HG03521 (cell line): Measurements from ENCODE around the gene ZNF778.
"Not testable (repeated sequence)": the region's sequence is repeated elsewhere in the genome, so short reads cannot be mapped to it uniquely, and the experiment has no call there.

Source experiments
- ATAC-seq: cut with Tn5 transposase; IDR thresholded peaks from one replicate; pipeline ENCODE4 v1.9.1; 2021; ENCODE audit warnings: mild to moderate bottlenecking, moderate library complexity; ENCODE audit not compliant: unreplicated experiment

Gene ZNF778

DNA sequence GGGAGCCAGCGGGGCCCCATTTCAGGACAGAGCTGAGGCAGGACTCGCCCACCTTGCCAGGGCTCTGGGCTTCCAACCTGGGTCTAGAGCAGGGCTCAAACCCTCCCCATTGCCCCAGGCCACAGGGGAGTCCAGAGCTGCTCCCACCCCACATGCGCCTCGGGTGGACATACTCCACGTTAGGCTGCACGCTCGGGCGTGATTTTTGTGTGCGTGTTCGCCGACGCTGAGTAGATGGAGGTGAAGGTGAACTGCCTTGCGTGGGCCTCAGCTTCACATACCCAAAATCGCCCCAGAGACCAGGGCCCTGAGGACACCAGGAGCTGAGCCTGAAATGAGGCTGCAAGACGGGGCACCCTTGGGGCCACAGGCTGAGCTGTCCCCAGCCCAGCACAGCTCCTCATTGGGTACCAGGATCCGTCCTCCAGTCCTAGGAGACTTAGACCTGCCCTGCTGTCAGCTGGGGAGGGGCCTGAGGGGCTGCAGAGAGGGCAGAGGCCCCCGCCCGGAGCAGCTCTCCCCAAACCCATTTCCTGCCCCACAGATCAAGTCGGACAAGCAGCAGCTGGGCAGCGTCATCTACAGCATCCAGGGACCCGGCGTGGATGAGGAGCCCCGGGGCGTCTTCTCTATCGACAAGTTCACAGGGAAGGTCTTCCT is 37.7 kb upstream of the ZNF778 start:
- no peak for ATAC-seq

DNA sequence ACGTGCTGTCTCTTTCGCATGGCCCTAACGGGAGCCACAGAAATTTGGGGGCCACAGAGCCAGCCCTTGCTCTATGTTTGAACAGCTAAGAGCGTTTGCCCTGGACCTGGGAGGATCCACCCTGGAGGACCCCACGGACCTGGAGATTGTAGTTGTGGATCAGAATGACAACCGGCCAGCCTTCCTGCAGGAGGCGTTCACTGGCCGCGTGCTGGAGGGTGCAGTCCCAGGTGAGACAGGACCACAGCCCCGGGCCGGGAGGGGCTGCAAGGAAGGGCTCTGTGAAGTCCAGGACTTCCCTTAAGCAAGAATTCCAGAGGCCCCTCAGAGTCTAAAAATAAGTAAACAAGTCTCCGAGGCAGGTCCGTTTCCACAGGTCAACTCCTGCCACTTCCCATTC is 34.0 kb upstream of the ZNF778 start:
- no peak for ATAC-seq

DNA sequence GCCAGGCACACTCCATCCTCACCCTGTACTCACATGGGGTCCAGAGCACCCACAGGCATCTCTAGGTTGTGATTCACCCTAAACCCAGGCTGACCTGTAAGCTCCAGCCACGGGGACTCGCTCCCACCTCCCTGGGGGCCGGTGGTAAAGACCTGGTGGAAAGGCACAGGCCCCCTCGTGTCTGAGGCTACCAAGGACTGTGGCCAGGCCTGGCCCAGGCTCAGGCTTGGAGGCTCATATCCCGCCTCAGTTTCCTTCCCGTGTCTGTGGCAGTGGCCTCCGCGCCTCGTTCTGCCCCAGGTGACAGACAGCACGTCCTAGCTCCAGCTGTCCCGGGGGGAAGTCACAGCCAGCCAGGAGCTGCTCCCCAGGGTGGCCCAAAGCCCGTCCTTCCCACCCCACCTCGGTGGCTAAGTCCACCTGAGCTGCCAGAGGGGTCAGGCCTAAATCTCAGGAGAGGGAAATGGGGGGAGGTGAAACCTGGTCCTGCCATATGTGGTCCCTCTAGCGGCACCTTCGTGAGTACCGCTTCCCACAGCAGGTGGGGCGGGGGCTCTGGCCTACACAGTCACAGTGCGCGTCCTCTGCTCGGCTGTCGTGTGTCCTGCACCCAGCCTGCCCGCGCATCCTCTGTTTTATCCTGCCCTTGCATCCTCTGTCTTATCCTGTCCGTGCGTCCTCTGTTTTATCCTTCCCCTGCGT is 33.4 kb upstream of the ZNF778 start:
- ATAC-seq: no peak

DNA sequence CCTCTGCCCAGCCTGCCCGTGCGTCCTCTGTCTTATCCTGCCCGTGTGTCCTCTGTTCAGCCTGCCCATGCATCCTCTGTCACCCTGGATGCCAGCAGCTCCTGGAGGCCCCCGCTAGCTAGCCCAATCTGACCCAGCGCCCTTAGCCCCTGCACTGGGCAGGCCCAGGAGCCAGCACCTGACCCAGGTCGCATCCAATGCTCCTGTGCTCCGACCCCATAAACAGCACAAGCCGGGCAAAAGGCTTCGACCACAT is 32.9 kb upstream of the ZNF778 start:
- no peak for ATAC-seq

DNA sequence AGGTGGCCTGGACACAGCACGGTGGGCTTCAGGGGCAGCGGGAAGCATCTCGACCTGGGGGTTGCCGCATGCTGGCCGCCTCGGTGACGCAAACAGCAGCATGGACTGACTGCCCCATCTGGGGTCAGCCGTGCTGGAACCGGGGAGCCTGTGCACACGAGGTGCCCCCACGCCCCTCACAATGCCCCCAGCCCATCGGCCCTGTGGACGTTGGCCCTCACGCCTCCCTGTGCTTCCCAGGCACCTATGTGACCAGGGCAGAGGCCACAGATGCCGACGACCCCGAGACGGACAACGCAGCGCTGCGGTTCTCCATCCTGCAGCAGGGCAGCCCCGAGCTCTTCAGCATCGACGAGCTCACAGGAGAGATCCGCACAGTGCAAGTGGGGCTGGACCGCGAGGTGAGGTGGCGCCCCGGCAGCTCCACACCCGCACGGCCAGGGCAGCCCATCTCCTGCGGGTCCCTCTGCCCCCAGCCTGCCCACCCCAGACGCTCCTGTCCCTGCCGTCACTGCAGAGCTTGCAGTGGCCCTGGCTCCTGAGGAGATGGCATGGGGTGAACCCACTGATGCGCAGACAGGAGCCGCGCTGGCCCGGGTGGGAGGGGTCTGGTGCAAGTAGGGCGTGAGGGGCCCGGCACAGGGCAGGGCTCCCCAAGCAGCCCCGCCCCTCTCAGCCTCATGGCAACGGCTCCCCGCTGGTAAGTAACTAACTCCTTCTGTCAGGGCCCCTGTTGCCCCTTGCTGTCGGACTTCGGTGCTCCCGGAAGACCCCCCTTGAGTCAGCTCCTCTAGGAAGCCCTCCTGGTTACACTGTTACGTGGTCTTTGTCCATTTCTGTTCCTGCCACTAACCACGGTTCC is 32.3 kb upstream of the ZNF778 start:
- no peak for ATAC-seq

DNA sequence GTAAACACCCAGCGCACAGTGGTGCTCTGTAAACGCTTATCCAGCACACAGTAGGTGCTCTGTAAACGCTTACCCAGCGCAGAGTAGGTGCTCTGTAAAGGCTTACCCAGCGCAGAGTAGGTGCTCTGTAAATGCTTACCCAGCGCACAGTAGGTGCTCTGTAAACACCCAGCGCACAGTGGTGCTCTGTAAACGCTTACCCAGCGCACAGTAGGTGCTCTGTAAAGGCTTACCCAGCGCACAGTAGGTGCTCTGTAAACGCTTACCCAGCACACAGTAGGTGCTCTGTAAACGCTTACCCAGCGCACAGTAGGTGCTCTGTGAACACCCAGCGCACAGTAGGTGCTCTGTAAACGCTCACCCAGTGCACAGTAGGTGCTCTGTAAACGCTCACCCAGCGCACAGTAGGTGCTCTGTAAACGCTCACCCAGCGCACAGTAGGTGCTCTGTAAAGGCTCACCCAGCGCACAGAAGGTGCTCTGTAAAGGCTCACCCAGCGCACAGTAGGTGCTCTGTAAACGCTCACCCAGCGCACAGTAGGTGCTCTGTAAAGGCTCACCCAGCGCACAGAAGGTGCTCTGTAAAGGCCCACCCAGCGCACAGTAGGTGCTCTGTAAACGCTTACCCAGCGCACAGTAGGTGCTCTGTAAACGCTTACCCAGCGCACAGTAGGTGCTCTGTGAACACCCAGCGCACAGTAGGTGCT is 31.5 kb upstream of the ZNF778 start:
- ATAC-seq: not testable (repeated sequence)

DNA sequence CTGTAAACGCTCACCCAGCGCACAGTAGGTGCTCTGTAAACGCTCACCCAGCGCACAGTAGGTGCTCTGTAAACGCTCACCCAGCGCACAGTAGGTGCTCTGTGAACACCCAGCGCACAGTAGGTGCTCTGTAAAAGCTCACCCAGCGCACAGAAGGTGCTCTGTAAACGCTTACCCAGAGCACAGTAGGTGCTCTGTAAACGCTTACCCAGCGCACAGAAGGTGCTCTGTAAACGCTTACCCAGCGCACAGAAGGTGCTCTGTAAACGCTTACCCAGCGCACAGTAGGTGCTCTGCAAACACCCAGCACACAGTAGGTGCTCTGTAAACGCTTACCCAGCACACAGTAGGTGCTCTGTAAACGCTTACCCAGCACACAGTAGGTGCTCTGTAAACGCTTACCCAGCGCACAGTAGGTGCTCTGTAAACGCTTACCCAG is 30.9 kb upstream of the ZNF778 start:
- not testable (repeated sequence) for ATAC-seq

DNA sequence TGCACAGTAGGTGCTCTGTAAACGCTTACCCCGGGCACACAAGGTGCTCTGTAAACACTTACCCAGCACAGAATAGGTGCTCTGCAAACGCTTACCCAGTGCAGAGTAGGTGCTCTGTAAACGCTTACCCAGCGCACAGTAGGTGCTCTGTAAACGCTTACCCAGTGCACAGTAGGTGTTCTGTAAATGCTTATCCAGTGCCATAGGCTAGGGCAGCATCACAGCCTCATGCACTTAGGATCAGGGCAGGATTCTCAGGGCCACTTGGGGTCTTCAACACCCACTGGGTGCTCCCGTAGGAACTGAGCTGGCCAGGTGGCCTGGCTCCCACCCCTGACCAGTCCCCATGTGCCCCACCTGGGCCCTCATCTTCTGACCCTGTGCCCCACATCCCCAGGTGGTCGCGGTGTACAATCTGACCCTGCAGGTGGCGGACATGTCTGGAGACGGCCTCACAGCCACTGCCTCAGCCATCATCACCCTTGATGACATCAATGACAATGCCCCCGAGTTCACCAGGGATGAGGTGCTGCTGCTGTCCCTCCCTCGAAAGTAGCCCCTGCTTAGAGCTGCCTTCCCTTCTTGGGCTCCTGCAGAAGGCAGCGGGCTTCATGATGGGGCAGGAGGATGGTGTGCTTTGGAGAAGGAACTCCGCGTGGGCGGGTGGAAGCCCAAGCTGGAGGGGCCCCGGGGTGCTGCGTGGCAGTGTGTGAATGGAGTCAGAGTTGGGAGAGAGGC is 30.3 kb upstream of the ZNF778 start:
- ATAC-seq: no peak

DNA sequence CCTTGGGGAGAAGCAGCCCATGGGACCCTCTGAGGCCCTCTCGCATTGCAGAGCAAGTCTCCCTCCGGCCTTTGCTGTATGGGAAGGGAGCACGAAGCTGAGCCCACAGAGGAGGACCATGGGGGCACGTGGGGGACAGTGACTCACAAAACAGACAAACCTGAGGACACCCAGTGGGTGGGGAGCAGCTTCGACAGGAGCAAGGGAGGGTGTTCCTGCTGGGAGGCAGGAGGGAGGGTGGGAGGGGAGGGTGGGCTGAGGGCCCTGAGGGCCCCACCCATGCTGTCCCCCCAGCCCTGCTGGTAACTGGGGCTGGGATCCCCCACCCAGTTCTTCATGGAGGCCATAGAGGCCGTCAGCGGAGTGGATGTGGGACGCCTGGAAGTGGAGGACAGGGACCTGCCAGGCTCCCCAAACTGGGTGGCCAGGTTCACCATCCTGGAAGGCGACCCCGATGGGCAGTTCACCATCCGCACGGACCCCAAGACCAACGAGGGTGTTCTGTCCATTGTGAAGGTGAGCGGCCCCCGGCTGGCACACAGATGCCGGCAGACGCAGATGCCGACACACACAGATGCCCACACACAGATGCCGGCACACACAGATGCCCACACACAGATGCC is 29.6 kb upstream of the ZNF778 start:
- ATAC-seq: no peak

DNA sequence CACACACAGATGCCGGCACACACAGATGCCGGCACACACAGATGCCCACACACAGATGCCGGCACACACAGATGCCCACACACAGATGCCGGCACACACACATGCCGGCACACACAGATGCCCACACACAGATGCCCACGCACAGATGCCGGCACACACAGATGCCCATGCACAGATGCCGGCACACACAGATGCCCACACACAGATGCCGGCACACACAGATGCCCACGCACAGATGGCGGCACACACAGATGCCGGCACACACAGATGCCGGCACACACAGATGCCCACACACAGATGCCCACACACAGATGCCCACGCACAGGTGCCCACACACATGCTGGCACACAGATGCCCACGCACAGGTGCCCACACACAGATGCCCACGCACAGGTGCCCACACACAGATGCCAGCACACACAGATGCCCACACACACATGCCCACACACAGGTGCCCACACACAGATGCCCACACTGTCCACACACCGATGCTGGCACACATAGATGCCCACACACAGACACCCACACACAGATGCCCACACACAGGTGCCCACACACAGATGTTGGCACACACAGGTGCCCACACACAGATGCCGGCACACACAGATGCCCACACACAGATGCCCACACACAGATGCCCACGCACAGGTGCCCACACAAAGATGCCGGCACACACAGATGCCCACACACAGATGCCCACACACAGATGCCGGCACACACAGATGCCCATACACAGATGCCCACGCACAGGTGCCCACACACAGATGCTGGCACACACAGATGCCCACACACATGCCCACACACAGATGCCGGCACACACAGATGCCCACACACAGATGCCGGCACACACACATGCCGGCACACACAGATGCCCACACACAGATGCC is 28.8 kb upstream of the ZNF778 start:
- ATAC-seq: not testable (repeated sequence)

DNA sequence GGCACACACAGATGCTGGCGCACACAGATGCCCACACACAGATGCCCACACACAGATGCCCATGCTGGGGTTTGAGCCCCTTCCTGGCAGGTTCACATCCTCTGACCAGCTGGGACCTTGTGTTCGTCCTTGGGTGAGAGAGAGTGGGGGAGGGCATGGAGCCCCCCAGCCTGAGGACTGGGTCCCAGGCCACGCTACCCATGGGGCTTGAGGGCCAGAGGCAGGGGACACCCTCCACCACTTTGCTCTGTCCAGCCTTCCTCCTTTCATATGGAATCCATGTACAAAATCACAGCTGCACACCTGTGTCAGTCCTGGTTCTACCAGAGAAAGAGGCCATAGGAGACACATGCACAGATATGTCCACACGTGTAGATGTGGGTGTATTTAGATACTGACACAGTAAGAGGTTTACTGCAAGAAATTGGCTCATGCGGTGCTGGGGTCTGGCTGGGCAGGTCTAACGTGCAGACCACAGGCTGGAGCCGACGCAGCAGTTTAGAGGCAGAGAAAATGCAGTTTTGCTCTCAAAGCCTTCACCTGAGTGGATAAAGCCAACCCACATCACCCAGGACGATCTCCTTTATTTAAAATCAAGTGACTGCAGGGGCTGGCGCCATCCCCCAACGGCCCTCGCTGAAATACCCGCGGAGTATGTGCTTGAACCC is 28.0 kb upstream of the ZNF778 start:
- no peak for ATAC-seq

DNA sequence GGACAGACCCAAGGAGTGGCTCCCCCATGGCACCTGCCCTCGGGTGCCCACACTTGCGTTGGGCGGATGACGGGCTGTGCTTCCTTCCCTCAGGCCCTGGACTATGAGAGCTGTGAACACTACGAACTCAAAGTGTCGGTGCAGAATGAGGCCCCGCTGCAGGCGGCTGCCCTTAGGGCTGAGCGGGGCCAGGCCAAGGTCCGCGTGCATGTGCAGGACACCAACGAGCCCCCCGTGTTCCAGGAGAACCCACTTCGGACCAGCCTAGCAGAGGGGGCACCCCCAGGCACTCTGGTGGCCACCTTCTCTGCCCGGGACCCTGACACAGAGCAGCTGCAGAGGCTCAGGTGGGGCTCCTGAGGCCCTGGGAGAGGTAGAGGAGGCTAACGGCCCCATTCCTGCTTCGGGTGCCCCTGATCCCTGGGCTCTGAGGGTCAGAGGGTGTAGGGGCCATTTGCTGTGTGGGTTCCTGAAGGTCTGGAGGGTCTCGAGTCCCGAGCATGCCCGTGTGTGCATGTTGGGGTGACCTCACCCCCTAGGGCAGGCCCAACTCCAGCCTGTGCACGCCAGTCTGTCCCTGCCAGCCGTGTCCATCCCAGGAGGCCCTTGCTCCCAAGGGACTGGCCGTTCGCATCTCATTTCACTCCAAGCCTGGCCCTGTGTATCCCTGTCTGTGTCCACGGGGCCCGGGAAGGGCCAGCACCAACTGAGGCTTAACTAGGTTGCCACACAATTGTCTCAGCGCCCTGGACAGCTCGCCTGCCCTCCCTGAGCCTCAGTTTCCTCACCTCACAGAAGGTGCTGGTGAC is 27.1 kb upstream of the ZNF778 start:
- no peak for ATAC-seq

DNA sequence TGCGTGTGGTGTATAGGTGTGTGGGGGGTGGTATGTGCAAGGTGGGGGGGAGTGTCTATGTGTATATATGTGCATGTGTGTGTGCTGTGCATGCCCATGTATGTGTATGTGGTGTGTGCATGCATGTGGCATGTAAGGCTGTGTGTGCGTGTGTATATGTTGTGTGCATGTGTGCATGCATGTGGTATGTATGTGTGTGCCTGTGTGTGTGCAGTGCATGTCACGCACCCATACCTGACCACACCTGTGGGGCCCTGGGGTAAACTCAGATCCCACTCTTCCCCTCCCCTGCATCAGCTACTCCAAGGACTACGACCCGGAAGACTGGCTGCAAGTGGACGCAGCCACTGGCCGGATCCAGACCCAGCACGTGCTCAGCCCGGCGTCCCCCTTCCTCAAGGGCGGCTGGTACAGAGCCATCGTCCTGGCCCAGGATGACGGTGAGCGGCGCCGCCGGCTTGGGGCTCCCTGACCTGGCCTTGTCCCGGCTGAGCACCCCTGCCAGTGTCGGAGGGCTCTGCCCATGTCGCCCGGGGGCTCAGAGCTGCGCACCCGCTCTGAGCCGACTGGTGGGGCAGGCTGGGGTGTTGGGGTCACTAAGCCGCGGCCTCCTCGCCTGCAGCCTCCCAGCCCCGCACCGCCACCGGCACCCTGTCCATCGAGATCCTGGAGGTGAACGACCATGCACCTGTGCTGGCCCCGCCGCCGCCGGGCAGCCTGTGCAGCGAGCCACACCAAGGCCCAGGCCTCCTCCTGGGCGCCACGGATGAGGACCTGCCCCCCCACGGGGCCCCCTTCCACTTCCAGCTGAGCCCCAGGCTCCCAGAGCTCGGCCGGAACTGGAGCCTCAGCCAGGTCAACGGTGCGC is 26.2 kb upstream of the ZNF778 start:
- no peak for ATAC-seq

DNA sequence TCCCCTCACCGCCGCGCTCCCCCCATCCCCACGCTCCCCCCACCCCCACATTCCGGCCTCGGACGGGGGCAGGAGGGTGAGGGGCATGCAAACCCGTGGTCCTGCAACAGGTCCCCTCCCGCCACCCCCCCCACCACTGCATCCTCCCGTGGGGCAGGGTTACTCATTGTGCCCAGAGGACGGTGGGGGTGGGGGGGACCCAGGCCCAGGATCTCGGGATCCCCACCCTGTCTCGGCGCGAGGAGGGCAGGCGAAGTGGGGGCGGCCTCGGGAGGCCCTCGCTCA is 25.7 kb upstream of the ZNF778 start:
- no peak for ATAC-seq

DNA sequence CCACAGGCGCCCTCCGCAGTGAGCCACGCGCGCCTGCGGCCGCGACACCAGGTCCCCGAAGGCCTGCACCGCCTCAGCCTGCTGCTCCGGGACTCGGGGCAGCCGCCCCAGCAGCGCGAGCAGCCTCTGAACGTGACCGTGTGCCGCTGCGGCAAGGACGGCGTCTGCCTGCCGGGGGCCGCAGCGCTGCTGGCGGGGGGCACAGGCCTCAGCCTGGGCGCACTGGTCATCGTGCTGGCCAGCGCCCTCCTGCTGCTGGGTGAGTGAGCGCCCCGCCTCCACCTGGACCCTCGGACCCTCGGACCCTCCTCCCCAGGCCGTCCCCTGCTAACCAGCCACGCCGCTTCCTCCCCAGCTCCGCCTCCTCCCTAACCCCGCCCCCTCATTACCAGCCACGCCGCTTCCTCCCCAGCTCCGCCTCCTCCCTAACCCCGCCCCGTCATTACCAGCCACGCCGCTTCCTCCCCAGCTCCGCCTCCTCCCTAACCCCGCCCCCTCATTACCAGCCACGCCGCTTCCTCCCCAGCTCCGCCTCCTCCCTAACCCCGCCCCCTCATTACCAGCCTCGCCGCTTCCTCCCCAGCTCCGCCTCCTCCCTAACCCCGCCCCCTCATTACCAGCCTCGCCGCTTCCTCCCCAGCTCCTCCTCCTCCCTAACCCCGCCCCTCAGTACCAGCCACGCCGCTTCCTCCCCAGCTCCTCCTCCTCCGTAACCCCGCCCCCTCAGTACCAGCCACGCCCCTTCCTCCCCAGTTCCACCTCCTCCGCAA is 25.1 kb upstream of the ZNF778 start:
- ATAC-seq: not testable (repeated sequence)

DNA sequence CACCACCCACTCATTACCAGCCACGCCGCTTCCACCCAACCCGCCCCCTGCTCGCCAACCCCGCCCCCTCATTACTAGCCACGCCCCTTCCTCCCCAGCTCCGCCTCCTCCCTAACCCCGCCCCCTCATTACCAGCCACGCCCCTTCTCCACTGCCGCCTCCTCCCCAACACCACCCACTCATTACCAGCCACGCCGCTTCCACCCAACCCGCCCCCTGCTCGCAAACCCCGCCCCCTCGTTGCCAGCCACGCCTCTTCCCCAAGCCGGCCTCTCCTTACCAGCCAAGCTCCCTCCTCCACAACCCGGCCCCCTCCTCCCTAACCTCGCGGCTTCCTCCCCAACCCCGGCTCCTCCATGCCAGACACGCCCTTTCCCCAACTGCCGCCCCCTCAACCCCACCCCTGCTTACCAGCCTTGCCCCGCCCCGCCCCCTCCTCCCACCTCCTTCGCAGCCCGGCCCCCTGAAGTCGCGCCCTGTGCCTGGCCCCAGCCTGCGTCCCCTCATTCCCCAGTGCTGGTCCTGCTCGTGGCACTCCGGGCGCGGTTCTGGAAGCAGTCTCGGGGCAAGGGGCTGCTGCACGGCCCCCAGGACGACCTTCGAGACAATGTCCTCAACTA is 24.4 kb upstream of the ZNF778 start:
- no peak for ATAC-seq
